ENCODE data around the gene CFAP100.

The CFAP100 gene

GRCh38 chr3:126449621-126450051 lies 54.9 kb downstream of the CFAP100 start:
- no peaks in the 10 kb centered on the region for H3K79me2 ChIP-seq (ENCODE audit: insufficient read depth, low read length)
- H3K4me2 ChIP-seq (ENCODE audit: low read length) = no peak overlapping the region
- H3K9ac ChIP-seq (ENCODE audit: low read length) = no peak overlapping the region
- no peak for TF ChIP-seq EZH2 (IDR thresholded peaks at IDR 0.05; ENCODE audit: borderline replicate concordance, low read length)
- no peak for TF ChIP-seq CTCF (IDR thresholded peaks at IDR 0.05; ENCODE audit: low read length)
- H3K9me2 ChIP-seq (ENCODE audit: low read depth, low read length) = no peaks in the 10 kb centered on the region
- H3K27me3 ChIP-seq (ENCODE audit: insufficient read depth, low read length) = no peaks in the 10 kb centered on the region
- H2AFZ ChIP-seq (ENCODE audit: low read length) = no peak overlapping the region
- no peaks in the 10 kb centered on the region for H3K9me3 ChIP-seq (ENCODE audit: low read length)
- no peak overlapping the region for H3K4me3 ChIP-seq (ENCODE audit: low read depth, low read length, poor library complexity, severe bottlenecking)
- H3K27ac ChIP-seq (ENCODE audit: low read depth, low read length, poor library complexity, severe bottlenecking) = no peak overlapping the region
- peaks cover 28% of the 10 kb centered on the region; the same call in 1 of the 2 replicates for H3K36me3 ChIP-seq (ENCODE audit: insufficient read depth, low read length)
- no peaks in the 10 kb centered on the region for H3K4me1 ChIP-seq (ENCODE audit: insufficient read depth, low read length, severe bottlenecking)
- H4K20me1 ChIP-seq (ENCODE audit: insufficient read depth, low read length) = no peaks in the 10 kb centered on the region
- no peaks in the 10 kb centered on the region for H3F3A ChIP-seq (ENCODE audit: insufficient read depth, low read length)

GRCh38 chr3:126450219-126450618 lies 55.5 kb downstream of the CFAP100 start:
- no peaks in the 10 kb centered on the region for H3K27me3 ChIP-seq (ENCODE audit: insufficient read depth, low read length)
- no peak overlapping the region for H2AFZ ChIP-seq (ENCODE audit: low read length)
- no peaks in the 10 kb centered on the region for H3K9me3 ChIP-seq (ENCODE audit: low read length)
- H3K9me2 ChIP-seq (ENCODE audit: low read depth, low read length) = no peaks in the 10 kb centered on the region
- H3F3A ChIP-seq (ENCODE audit: insufficient read depth, low read length) = no peaks in the 10 kb centered on the region
- H3K27ac ChIP-seq (ENCODE audit: low read depth, low read length, poor library complexity, severe bottlenecking) = no peak overlapping the region
- H3K4me1 ChIP-seq (ENCODE audit: insufficient read depth, low read length, severe bottlenecking) = no peaks in the 10 kb centered on the region
- H4K20me1 ChIP-seq (ENCODE audit: insufficient read depth, low read length) = no peaks in the 10 kb centered on the region
- no peak overlapping the region for H3K4me3 ChIP-seq (ENCODE audit: low read depth, low read length, poor library complexity, severe bottlenecking)
- H3K4me2 ChIP-seq (ENCODE audit: low read length) = no peak overlapping the region
- H3K9ac ChIP-seq (ENCODE audit: low read length) = no peak overlapping the region
- peaks cover 34% of the 10 kb centered on the region; the same call in 1 of the 2 replicates for H3K36me3 ChIP-seq (ENCODE audit: insufficient read depth, low read length)
- H3K79me2 ChIP-seq (ENCODE audit: insufficient read depth, low read length) = no peaks in the 10 kb centered on the region
- TF ChIP-seq EZH2 (IDR thresholded peaks at IDR 0.05; ENCODE audit: borderline replicate concordance, low read length) (no peak), CTCF (IDR thresholded peaks at IDR 0.05; ENCODE audit: low read length) (no peak)

GRCh38 chr3:126450744-126451143 lies 56.0 kb downstream of the CFAP100 start:
- no peaks in the 10 kb centered on the region for H3K79me2 ChIP-seq (ENCODE audit: insufficient read depth, low read length)
- no peak overlapping the region for H3K27ac ChIP-seq (ENCODE audit: low read depth, low read length, poor library complexity, severe bottlenecking)
- TF ChIP-seq EZH2 (IDR thresholded peaks at IDR 0.05; ENCODE audit: borderline replicate concordance, low read length) (no peak), CTCF (IDR thresholded peaks at IDR 0.05; ENCODE audit: low read length) (no peak)
- no peaks in the 10 kb centered on the region for H4K20me1 ChIP-seq (ENCODE audit: insufficient read depth, low read length)
- no peaks in the 10 kb centered on the region for H3K4me1 ChIP-seq (ENCODE audit: insufficient read depth, low read length, severe bottlenecking)
- H3K4me3 ChIP-seq (ENCODE audit: low read depth, low read length, poor library complexity, severe bottlenecking) = no peak overlapping the region
- H3K27me3 ChIP-seq (ENCODE audit: insufficient read depth, low read length) = no peaks in the 10 kb centered on the region
- no peak overlapping the region for H2AFZ ChIP-seq (ENCODE audit: low read length)
- peaks cover 37% of the 10 kb centered on the region; the same call in 1 of the 2 replicates for H3K36me3 ChIP-seq (ENCODE audit: insufficient read depth, low read length)
- no peaks in the 10 kb centered on the region for H3F3A ChIP-seq (ENCODE audit: insufficient read depth, low read length)
- no peak overlapping the region for H3K9ac ChIP-seq (ENCODE audit: low read length)
- H3K4me2 ChIP-seq (ENCODE audit: low read length) = no peak overlapping the region
- no peaks in the 10 kb centered on the region for H3K9me2 ChIP-seq (ENCODE audit: low read depth, low read length)
- H3K9me3 ChIP-seq (ENCODE audit: low read length) = no peaks in the 10 kb centered on the region

All from OCI-LY1 (cell line).